Measurements from ENCODE around the gene SYNDIG1. TPM values are rescaled to one million over a fixed set of nuclear protein-coding genes. Genes with fewer than 3 reads are reported as not detected.

Gene SYNDIG1
- total RNA-seq, 1 experiment from 2014 or later: not detected

- CTCF ChIA-PET: interaction anchor here (0.6 kb wide), 1 partner anchor 1234 kb away, joined by 3 read pairs; no protein-coding TSS in a partner anchor
- intact Hi-C loops (cut with micrococcal nuclease; ENCODE audit: unreplicated experiment): no loop called here
- H3K27me3 ChIP-seq (replicated peaks; ENCODE audit: control insufficient read depth, insufficient read depth, low read length): no peaks in the 10 kb centered on the region
- peaks cover 4% of the 10 kb centered on the region for H3K27me3 Mint-ChIP-seq (ENCODE audit: insufficient read depth, unreplicated experiment)
- H3K4me1 Mint-ChIP-seq (ENCODE audit: low read depth, unreplicated experiment): peaks cover 7% of the 10 kb centered on the region
- H3K27ac Mint-ChIP-seq (ENCODE audit: unreplicated experiment): no peak overlapping the region
- H3K4me1 ChIP-seq: no peaks in the 10 kb centered on the region
- no TSS peak for BruUV-seq (replicated peaks)
- no peaks in the 10 kb centered on the region for H3K36me3 Mint-ChIP-seq (ENCODE audit: insufficient read depth, unreplicated experiment)
- H3K9me3 ChIP-seq: no peaks in the 10 kb centered on the region
- H3K9me3 Mint-ChIP-seq (ENCODE audit: unreplicated experiment): no peaks in the 10 kb centered on the region
- peak in 1 of 2 experiments; percentile 23 for DNase-seq
- no peak overlapping the region for H3K4me3 ChIP-seq (ENCODE audit: low read depth, low read length)
- H3K36me3 ChIP-seq (ENCODE audit: control insufficient read depth, insufficient read depth, low read length): no peaks in the 10 kb centered on the region
- POLR2A ChIA-PET: no interaction called here
- TF ChIP-seq CTCF (IDR thresholded peaks at IDR 0.05; ENCODE audit: insufficient read depth in 1 of 2, low read depth in 1 of 2, low read length in 1 of 2, severe bottlenecking in 1 of 2, unreplicated experiment in 1 of 2): no peak
- no peak overlapping the region for H3K4me3 Mint-ChIP-seq (ENCODE audit: unreplicated experiment)
These were observed 205.6 kb downstream of the SYNDIG1 start for GRCh38 chr20:24674921-24675605.

- intact Hi-C loops (cut with micrococcal nuclease; ENCODE audit: unreplicated experiment): no loop called here
- ChIA-PET CTCF (interaction anchor here (0.6 kb wide), 1 partner anchor 1234 kb away, joined by 3 read pairs; no protein-coding TSS in a partner anchor), POLR2A (no interaction called here)
- Mint-ChIP-seq H3K27ac (ENCODE audit: unreplicated experiment) (no peak overlapping the region), H3K27me3 (ENCODE audit: insufficient read depth, unreplicated experiment) (peaks cover 4% of the 10 kb centered on the region), H3K9me3 (ENCODE audit: unreplicated experiment) (no peaks in the 10 kb centered on the region), H3K4me3 (ENCODE audit: unreplicated experiment) (no peak overlapping the region), H3K36me3 (ENCODE audit: insufficient read depth, unreplicated experiment) (no peaks in the 10 kb centered on the region), H3K4me1 (ENCODE audit: low read depth, unreplicated experiment) (peaks cover 7% of the 10 kb centered on the region)
- Histone ChIP-seq H3K9me3 (no peaks in the 10 kb centered on the region), H3K4me1 (no peaks in the 10 kb centered on the region), H3K36me3 (ENCODE audit: control insufficient read depth, insufficient read depth, low read length) (no peaks in the 10 kb centered on the region), H3K4me3 (ENCODE audit: low read depth, low read length) (no peak overlapping the region), H3K27me3 (replicated peaks; ENCODE audit: control insufficient read depth, insufficient read depth, low read length) (no peaks in the 10 kb centered on the region)
- no peak for TF ChIP-seq CTCF (IDR thresholded peaks at IDR 0.05; ENCODE audit: insufficient read depth in 1 of 2, low read depth in 1 of 2, low read length in 1 of 2, severe bottlenecking in 1 of 2, unreplicated experiment in 1 of 2)
- no TSS peak for BruUV-seq (replicated peaks)
- DNase-seq: peak in 1 of 2 experiments; percentile 34
These were observed 206.4 kb downstream of the SYNDIG1 start for GRCh38 chr20:24675651-24676352.

- no peaks in the 10 kb centered on the region for H3K4me1 ChIP-seq
- Mint-ChIP-seq H3K4me3 (ENCODE audit: unreplicated experiment) (no peak overlapping the region), H3K9me3 (ENCODE audit: unreplicated experiment) (no peaks in the 10 kb centered on the region), H3K36me3 (ENCODE audit: insufficient read depth, unreplicated experiment) (no peaks in the 10 kb centered on the region), H3K4me1 (ENCODE audit: low read depth, unreplicated experiment) (peaks cover 7% of the 10 kb centered on the region), H3K27me3 (ENCODE audit: insufficient read depth, unreplicated experiment) (no peaks in the 10 kb centered on the region), H3K27ac (ENCODE audit: unreplicated experiment) (no peak overlapping the region)
- no peaks in the 10 kb centered on the region for H3K27me3 ChIP-seq (replicated peaks; ENCODE audit: control insufficient read depth, insufficient read depth, low read length)
- H3K36me3 ChIP-seq (ENCODE audit: control insufficient read depth, insufficient read depth, low read length): no peaks in the 10 kb centered on the region
- peak in 1 of 2 experiments; percentile 11 for DNase-seq
- intact Hi-C loops (cut with micrococcal nuclease; ENCODE audit: unreplicated experiment): no loop called here
- CTCF ChIA-PET: no interaction called here
- no peak for TF ChIP-seq CTCF (IDR thresholded peaks at IDR 0.05; ENCODE audit: insufficient read depth in 1 of 2, low read depth in 1 of 2, low read length in 1 of 2, severe bottlenecking in 1 of 2, unreplicated experiment in 1 of 2)
- no TSS peak for BruUV-seq (replicated peaks)
- POLR2A ChIA-PET: no interaction called here
- no peaks in the 10 kb centered on the region for H3K9me3 ChIP-seq
- no peak overlapping the region for H3K4me3 ChIP-seq (ENCODE audit: low read depth, low read length)
These were observed 207.0 kb downstream of the SYNDIG1 start for GRCh38 chr20:24676353-24676977.
